Measurements from ENCODE around the gene ADM2. TPM values are rescaled to one million over a fixed set of nuclear protein-coding genes. Genes with fewer than 3 reads are reported as not detected.

ADM2 gene
- polyA plus RNA-seq, 3 donors from 2014 or later = 0.38 TPM; not detected in 2

DNA sequence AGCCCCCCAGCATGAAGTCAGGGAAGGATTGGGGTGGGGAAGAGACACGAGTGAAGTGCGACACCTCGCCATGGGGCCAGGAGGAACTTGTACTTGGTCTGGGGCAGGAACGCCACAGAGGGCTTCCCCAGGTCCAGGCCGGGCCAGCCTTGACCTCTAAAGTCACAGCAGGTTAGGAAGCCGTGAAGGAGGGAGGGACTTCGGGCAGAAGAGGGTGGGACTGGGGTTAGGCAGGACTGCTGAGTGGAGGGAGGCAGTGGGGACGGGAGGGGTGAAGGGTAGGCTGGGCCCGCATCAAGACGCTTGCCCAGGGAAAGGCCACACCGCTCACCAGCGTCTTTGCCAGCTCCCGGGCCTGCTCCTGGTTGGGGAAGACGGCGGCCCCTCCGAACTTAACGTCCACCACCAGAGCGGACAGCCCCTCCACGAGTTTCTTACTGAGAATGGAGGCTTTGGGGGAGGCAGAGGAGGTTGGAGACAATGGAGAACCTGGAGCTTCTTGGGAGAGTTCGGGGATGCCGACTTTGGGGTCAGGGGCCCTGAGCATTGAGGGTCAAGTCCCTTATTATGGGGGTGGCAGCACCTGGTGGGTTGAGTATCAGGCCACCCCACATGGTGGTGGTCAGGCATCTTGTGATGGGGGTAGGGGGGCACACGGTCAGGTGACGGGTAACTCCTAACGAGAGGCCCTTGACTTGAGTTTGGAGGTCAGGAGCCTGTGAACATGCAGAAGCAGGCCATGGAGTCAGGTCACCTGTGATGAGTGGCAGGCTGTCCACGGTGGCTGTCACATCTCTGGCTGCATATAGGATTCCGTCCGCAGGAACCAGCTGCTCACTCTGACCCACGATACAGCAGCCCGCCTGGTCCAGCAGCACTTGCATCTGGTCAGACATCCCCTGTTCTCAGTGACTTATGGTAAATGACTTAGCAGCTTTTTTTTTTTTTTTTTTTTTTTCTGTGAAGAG lies 45.8 kb downstream of the ADM2 start:
- H3K36me3 Mint-ChIP-seq = no peaks in the 10 kb centered on the region
- H3K4me3 Mint-ChIP-seq = peak overlapping the region; percentile 71 to 80 (median 76)
- peak overlapping the region; percentile 75 to 95 (median 84) for H3K27ac Mint-ChIP-seq
- DNase-seq = no peak
- H3K9me3 Mint-ChIP-seq = no peaks in the 10 kb centered on the region
- H3K4me1 Mint-ChIP-seq = peaks cover 27 to 30% of the 10 kb centered on the region in 2 donors
- H3K27me3 Mint-ChIP-seq (ENCODE audit: low read depth in 3 of 3) = peaks cover 9 to 24% (median 13%) of the 10 kb centered on the region in 3 donors

- Mint-ChIP-seq H3K27me3 (ENCODE audit: low read depth in 3 of 3) (peaks cover 9 to 26% (median 13%) of the 10 kb centered on the region in 3 donors), H3K27ac (peak overlapping the region; percentile 79 to 95 (median 84)), H3K4me3 (peak overlapping the region; percentile 71 to 80 (median 76)), H3K36me3 (no peaks in the 10 kb centered on the region), H3K4me1 (peaks cover 27 to 32% of the 10 kb centered on the region in 2 donors), H3K9me3 (peaks cover 0 to 1% (median 0%) of the 10 kb centered on the region in 6 donors)
- DNase-seq = no peak
These were observed 46.8 kb downstream of the ADM2 start for GRCh38 chr22:50527921-50528681.

DNA sequence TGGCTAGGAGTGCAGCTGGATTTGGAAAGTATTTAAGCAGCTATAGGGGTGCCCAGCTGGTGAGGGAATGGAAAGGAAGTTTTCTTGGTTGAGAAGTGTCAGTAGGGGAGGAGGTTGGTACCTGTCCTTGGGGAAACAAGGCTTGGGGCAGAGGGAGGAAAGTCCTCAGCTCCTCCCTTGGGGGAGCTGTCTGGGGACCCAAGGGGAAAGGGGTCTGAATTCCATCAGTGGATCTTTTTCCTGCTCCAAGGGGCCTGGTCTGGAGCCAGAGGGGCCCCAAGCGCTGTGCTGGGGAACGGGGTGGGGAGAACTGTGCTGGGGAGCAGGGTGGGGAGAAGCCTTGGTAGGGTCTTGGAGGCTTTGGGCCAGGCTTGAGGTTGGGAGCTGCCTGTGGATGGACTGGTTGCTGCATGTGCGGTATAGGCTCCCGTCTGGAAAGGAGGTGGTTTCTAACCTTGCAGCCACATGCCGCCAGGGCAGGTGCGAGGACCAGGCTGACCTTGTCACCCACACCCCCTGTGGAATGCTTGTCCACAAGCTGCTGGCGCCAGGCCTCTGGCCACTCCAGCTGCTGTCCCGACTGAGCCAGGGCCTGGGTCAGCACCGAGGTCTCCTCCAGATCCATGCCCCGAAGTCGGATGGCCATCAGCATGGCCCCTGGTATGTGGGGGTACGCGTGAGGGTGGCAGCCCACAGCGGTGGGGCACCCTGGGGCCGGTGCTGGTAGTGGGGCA lies 47.5 kb downstream of the ADM2 start:
- H3K27me3 Mint-ChIP-seq (ENCODE audit: low read depth in 3 of 3) = peaks cover 6 to 29% (median 16%) of the 10 kb centered on the region in 3 donors
- H3K36me3 Mint-ChIP-seq = no peaks in the 10 kb centered on the region
- H3K4me1 Mint-ChIP-seq = peaks cover 27 to 32% of the 10 kb centered on the region in 2 donors
- peak overlapping the region; percentile 79 to 89 (median 84) for H3K27ac Mint-ChIP-seq
- no peak for DNase-seq
- H3K9me3 Mint-ChIP-seq = peaks cover 0 to 1% (median 0%) of the 10 kb centered on the region in 6 donors
- H3K4me3 Mint-ChIP-seq = peak overlapping the region; percentile 33 to 80 (median 71)

DNA sequence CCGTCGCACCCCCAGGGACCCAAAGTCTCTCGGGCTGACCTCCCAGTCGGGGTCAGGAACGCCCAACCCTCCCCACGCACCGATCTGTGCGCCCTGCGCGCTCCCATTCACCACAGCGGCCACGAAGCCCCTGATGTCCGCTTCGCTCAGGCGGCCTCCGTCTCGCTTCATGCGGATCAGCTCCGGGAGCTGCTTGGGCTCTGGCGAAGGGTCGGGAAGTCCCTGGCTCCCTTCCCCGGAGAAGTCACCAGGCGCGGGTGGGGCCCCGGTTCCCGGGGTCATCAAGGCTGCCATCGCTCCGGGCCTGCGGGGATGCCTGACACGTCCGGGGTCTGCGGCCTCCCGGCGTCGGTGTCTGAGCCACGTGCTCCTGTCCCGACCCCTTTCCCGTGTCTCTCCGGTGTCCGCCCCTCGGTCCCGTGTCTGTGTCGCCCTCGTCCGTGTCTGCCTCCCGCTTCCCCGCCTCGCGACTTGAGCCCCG lies 48.1 kb downstream of the ADM2 start:
- DNase-seq = no peak
- Mint-ChIP-seq H3K9me3 (peaks cover 0 to 1% (median 0%) of the 10 kb centered on the region in 6 donors), H3K27ac (peak overlapping the region in 1 of 6 donors; percentile 64), H3K36me3 (no peaks in the 10 kb centered on the region), H3K27me3 (ENCODE audit: low read depth in 3 of 3) (peaks cover 4 to 28% (median 15%) of the 10 kb centered on the region in 3 donors), H3K4me3 (peak overlapping the region in 4 of 5 donors; percentile 13 to 60 (median 44)), H3K4me1 (peaks cover 24 to 30% of the 10 kb centered on the region in 2 donors)

DNA sequence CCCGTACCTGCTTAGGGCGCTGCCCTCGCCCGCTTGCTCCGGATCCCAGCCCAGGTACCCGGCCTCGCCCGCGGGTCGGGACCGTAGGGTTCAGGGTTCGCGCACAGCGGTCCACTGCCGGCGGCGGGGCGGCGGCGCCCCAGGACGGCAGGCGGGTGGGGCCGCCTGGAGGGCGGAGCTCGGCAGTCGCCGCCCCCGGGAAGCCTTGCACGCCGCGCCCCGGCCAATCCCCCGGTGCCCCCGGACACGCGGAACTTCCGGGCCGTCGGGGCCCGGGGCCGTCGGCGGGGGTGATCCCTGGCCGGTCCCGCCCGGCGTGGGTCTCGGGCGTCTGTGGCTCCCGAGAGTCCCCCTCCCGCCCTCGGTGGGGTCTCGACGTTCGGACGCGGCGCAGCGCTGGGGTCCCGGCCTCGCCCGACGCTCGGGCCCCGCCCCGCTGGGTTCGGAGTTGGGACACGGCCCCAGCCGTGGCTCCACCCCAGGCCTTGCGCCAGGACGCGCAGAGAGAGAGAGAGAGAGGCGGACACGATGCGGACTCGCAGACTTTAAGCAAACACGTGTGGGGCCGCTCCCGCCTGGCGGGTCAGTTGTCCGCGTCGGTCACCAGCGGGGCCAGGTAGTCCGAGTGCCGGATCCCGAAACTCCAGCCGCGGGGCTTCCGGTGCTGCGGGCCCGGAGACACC lies 48.7 kb downstream of the ADM2 start, which contains the start of gene TYMP:
Gene TYMP (minus strand): TSS at position 116 of the 683 bp plus-strand sequence. CDS start 303 bp downstream, outside the sequence.
- Mint-ChIP-seq H3K36me3 (no peaks in the 10 kb centered on the region), H3K4me3 (peak within 1 kb of the TSS; percentile 83 to 92 (median 89)), H3K4me1 (peaks cover 19 to 25% of the 10 kb centered on the region in 2 donors), H3K27me3 (ENCODE audit: low read depth in 3 of 3) (peaks cover 0 to 24% (median 14%) of the 10 kb centered on the region in 3 donors), H3K27ac (peak within 1 kb of the TSS; percentile 89 to 97 (median 92)), H3K9me3 (peaks cover 0 to 1% (median 0%) of the 10 kb centered on the region in 6 donors)
- DNase-seq = peak; percentile 65 to 72 (median 70)

DNA sequence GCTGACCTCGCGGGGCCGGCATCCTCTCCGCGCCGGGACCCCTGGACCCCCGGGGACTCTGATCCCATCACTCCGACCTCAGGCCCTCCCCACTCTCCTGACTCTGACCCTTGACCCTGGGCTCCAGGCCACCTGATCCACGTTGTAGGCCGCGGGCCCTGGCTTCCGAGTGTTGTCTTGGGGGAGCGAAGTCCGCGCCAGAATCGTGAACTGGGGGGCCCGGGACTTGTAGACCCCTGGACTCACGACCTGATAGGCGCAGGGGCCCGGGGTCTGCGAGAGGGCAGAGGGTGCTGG lies 49.2 kb downstream of the ADM2 start:
- no peak for DNase-seq
- no peaks in the 10 kb centered on the region for H3K36me3 Mint-ChIP-seq
- H3K27me3 Mint-ChIP-seq (ENCODE audit: low read depth in 3 of 3) = peaks cover 0 to 20% (median 11%) of the 10 kb centered on the region in 3 donors
- peak overlapping the region; percentile 72 to 97 (median 92) for H3K27ac Mint-ChIP-seq
- H3K9me3 Mint-ChIP-seq = peaks cover 0 to 1% (median 0%) of the 10 kb centered on the region in 6 donors
- peaks cover 19 to 25% of the 10 kb centered on the region in 2 donors for H3K4me1 Mint-ChIP-seq
- peak overlapping the region; percentile 83 to 92 (median 89) for H3K4me3 Mint-ChIP-seq

- peak overlapping the region; percentile 83 to 92 (median 89) for H3K4me3 Mint-ChIP-seq
- peak; percentile 75 to 81 (median 81) for DNase-seq
- peaks cover 0 to 19% (median 10%) of the 10 kb centered on the region in 3 donors for H3K27me3 Mint-ChIP-seq (ENCODE audit: low read depth in 3 of 3)
- H3K27ac Mint-ChIP-seq = peak overlapping the region; percentile 89 to 97 (median 92)
- no peaks in the 10 kb centered on the region for H3K36me3 Mint-ChIP-seq
- peaks cover 19 to 25% of the 10 kb centered on the region in 2 donors for H3K4me1 Mint-ChIP-seq
- peaks cover 0 to 1% (median 0%) of the 10 kb centered on the region in 6 donors for H3K9me3 Mint-ChIP-seq
These were observed 49.7 kb downstream of the ADM2 start for GRCh38 chr22:50530877-50531545.

DNA sequence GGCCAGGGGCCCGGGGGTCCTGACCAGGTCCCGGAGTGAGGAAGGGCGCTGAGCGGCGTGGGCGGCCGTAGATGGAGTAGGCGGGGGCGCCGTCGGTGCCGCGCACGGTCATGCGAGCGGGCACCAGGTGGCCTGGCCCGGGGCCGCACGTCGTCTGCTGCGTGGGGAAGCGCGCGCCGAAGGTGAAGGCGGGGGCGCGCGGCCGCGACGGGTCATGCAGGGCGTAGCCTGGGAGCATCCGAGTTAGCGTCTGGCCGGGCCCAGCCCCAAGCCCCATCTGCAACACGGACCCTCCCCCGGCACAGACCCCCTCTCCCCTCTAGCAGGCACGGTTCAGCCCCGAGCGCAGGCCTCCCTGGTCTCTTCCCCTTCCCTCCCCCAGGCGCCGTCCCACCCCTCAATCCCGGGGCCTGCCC lies 50.2 kb downstream of the ADM2 start:
- Mint-ChIP-seq H3K27ac (peak overlapping the region; percentile 89 to 97 (median 92)), H3K4me3 (peak overlapping the region; percentile 83 to 92 (median 89)), H3K9me3 (peaks cover 0 to 1% (median 0%) of the 10 kb centered on the region in 6 donors), H3K36me3 (no peaks in the 10 kb centered on the region), H3K4me1 (peaks cover 19 to 24% of the 10 kb centered on the region in 2 donors), H3K27me3 (ENCODE audit: low read depth in 3 of 3) (peaks cover 0 to 19% (median 10%) of the 10 kb centered on the region in 3 donors)
- DNase-seq = peak; percentile 50 to 62 (median 60)

- Mint-ChIP-seq H3K27ac (peak overlapping the region in 5 of 6 donors; percentile 26 to 91 (median 53)), H3K36me3 (no peaks in the 10 kb centered on the region), H3K4me1 (peaks cover 15 to 19% of the 10 kb centered on the region in 2 donors), H3K4me3 (peak overlapping the region; percentile 83 to 92 (median 89)), H3K9me3 (peaks cover 0 to 1% (median 0%) of the 10 kb centered on the region in 6 donors), H3K27me3 (ENCODE audit: low read depth in 3 of 3) (peaks cover 0 to 19% (median 10%) of the 10 kb centered on the region in 3 donors)
- no peak for DNase-seq
These were observed 50.8 kb downstream of the ADM2 start for GRCh38 chr22:50531962-50532674.

- Mint-ChIP-seq H3K9me3 (peaks cover 0 to 1% (median 0%) of the 10 kb centered on the region in 6 donors), H3K4me1 (peaks cover 10 to 11% of the 10 kb centered on the region in 2 donors), H3K27me3 (ENCODE audit: low read depth in 3 of 3) (peaks cover 0 to 19% (median 10%) of the 10 kb centered on the region in 3 donors), H3K27ac (peak overlapping the region in 5 of 6 donors; percentile 55 to 91 (median 74)), H3K36me3 (no peaks in the 10 kb centered on the region), H3K4me3 (peak overlapping the region; percentile 48 to 61 (median 59))
- DNase-seq = no peak
These were observed 51.8 kb downstream of the ADM2 start for GRCh38 chr22:50532824-50533796.
